HG02642 (cell line): Measurements from ENCODE around the gene ZNF664.
"Not testable (repeated sequence)": the region's sequence is repeated elsewhere in the genome, so short reads cannot be mapped to it uniquely, and the experiment has no call there.

Experiments used
- ATAC-seq: cut with Tn5 transposase; IDR thresholded peaks from one replicate; pipeline ENCODE4 v1.9.1; 2021; ENCODE audit warnings: mild to moderate bottlenecking; ENCODE audit not compliant: unreplicated experiment, poor library complexity

Gene ZNF664

DNA sequence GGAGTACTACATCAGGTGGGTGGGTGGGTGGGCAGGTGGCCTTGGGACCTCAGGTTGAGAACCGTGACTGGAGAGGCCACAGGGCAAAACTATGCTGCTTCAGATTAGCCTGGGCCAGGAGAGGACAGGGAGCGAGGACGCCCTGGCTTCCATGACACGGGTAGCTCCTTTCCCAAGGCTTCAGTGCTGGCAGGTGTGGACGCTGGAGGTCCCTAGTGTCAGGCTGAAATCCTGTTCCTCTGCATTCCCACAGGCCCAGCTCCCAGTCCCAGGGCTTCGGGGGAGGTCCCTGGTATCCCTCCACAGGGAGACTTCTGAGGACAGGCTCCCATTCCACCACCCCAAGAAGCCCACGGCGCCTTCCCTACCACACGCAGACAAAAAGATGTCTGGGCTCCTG, 32.0 kb upstream of the ZNF664 start:
- ATAC-seq: no peak

DNA sequence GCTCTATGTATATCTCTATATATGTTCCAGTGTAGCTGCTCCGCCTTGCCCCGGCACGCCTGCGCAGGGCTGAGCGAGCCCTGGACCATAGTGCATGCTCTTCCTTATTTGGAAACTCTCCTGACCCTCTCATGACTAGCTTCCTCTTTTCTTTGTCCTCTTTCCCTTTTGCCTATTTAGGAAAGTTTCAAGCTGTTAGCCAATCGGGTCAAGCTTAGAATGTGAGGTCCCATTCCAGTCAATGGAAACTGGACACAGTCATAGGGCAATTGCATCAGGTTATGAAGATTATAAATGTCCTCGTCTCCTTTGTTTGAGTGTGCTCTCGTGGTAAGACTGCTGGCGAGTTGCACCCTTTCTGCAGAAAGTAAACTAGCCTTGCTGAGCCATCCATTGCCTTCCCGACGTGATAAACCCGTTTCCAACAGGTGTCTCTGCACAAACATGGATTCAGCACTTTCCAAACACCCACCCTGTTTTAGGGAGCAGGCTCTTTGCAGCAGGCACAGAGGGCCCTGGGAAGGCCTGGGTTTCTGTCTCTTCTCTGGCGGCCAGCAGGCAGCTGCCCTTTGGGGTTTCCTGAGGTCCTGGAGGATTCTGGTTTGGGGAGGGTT, 31.3 kb upstream of the ZNF664 start:
- no peak for ATAC-seq

- ATAC-seq: no peak
These were observed 30.8 kb upstream of the ZNF664 start for GRCh38 chr12:123942238-123942653.

DNA sequence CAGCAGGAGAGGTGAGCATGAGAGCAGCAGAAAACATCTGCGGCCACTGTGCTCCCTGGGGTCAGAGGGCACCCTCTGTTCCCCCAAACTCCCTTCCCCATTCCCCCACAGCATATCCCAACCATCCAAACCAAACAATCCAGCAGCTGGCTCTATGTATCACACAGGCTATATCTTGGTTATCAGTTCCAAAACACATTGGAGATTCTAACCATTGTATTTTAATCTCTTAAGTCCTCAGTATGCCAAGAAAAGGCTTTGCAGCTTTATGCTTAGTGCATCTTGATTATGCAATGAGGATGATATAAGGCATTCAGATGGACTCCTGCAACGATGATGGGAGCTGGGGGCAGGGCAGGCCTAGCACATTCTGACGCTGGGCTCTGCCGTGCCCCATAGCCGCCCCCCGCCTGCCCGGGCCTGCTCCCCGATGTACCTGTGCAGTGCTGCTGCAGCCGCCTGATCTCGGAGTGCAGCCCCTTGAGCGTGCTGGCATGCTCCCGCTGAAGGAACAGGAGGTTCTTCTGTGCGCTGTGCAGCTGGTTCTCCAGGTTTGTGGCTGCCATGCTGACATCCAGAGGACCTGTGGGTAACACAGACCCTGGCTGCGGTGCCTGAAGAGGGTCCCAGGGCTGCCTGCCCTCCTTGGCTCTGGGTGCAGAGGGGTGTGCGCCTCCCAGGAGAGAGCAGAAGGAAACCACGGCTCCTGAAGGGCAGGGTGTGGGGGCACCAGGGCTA, 29.9 kb upstream of the ZNF664 start:
- ATAC-seq: no peak

- no peak for ATAC-seq
These were observed 29.2 kb upstream of the ZNF664 start for GRCh38 chr12:123943816-123944215.

DNA sequence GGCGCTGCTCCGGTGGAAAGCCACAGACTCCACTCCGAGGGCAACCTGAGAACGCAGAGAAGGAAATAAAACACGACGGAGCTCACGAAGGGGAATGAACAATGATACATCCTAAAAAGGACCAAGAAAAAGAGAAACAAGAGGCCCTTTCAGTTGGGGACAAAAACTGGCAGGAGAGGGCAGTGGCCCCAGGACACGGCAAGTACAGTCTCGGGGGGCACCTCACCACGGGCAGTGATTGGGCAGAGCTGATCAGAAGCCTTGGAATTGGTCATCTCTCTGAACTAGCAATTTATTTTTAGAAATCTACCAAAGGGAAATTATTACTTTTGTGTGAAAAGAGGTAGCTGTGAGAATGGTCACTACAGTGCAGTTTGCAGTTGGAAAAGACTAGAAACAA, 28.3 kb upstream of the ZNF664 start:
- ATAC-seq: no peak

DNA sequence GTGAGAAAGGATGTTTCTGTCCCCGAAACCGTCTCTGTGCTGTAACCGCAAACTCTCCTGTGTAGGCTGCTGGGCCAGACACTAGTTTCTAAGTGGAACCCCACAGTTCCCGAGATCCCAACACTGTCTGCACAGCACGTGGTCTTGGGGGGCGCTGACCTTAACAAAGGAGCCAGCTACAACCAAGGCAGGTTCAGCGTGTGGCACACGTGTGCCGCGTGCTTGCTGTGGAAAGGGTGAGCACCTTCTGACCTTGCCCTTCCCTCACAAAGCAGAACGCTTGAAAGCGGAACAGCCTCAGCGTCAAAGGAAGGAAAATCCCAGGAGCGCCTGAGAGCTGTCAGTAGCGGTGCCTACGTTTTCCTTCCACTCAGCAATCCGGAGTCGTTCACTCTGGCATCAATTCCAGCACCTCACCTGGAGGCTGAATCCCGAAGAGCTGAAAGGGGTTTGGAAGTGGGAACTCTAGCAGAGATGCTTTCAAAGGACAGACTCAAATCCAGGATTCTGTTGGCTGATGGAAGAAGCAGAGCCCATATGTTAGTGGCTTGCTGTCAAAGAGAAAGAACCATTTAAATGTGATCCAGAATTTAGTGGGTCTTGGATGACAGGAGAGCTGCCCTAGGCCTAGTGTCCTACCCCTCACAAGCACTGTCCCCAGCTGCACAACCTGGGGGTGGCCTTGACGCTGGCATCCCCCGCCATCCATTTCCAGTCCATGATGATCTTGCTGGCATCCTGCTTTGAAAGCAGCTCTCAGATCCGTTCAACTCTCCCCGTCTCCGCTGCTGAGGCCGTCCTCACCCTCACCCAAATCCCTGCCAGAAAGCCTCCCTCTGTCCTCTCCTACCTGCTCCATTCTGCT, 27.5 kb upstream of the ZNF664 start:
- ATAC-seq: no peak

DNA sequence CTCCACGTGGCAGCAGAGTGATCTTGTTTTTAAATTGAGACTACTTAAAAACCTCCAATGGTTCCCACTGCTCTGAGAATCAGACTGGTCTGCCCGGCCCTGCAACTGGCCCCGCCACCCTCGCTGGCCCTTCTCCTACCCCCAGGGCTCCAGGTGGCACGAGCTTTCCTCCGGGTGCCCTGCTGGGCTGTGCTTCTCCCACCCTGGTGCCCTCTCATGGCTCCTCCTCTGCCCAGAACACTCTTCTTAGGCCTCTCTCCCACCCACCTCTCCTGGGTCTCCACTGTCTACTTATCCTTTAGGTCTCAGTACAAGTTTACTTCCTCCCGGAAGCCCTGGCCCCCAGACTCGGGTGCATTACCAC, 26.9 kb upstream of the ZNF664 start:
- ATAC-seq: no peak

GRCh38 chr12:123946516-123947505, 26.2 kb upstream of the ZNF664 start:
- not testable (repeated sequence) for ATAC-seq

DNA sequence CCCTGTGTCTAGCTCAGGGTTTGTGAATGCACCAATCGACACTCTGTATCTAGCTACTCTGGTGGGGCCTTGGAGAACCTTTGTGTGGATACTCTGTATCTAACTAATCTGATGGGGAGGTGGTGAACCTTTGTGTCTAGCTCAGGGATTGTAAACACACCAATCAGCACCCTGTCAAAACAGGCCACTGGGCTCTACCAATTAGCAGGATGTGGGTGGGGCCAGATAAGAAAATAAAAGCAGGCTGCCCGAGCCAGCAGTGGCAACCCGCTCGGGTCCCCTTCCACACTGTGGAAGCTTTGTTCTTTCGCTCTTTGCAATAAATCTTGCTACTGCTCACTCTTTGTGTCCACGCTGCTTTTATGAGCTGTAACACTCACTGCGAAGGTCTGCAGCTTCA, 25.5 kb upstream of the ZNF664 start:
- not testable (repeated sequence) for ATAC-seq

GRCh38 chr12:123948401-123948795, 24.6 kb upstream of the ZNF664 start:
- no peak for ATAC-seq

- no peak for ATAC-seq
These were observed 23.9 kb upstream of the ZNF664 start for GRCh38 chr12:123948796-123949769.

DNA sequence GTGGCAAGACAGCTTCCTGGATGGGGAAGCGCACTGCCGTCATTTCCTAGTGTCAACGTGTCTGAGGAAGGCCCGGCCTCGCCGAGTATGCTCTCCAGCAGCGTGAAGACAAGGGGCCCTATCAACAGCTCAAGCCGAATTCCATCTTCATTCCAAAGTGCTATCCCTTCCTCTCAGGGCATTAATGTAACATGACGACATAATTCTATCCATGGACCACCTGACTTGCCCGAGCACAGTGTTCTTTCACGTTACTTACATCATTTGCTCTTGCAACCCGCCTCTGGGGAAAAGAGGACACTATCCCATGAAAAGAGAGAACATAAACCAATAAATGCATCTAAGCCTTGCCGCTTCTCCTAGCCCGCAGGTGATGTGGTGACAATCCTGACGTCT, 23.2 kb upstream of the ZNF664 start:
- no peak for ATAC-seq

DNA sequence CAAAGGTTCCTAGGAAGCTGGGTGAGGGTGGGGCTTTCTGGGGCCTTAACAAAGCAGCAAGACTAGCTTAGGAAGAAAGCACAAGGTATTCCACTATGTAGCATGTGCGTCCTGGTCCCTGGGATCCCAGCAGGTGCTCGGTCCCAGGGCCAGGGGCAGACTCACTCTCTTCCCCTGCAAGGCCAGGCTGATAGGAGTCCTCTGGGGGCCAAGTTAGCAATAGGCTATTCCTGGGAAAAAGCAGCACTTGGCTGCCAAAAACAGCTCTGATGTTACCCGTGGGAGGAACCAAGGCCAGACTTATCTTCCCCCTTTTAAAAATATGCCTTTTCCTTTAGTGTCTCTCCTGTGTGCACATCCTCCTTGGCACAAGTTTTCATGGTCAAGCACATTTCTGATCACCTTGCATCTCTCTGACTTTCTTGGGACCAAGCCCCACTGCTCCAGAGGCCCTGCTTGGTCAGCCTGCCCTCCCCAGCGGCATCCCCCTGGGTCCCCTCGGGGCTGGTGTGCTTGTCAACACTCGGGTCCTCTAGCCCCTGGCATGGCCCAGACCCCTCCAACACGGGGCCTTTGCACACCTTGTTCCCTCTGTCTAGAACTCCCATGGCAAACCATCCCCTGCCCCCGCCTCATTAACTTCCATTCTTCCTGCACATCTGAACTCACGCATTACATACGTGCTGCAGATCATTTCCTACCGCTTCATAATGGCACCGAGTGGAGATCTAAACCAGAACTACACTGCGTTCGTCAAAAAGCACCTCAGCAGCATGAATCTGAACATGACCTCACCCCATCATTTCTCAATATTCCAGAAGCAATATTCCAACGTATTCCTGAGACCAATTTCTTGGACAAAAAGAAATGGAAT, 22.3 kb upstream of the ZNF664 start:
- no peak for ATAC-seq

DNA sequence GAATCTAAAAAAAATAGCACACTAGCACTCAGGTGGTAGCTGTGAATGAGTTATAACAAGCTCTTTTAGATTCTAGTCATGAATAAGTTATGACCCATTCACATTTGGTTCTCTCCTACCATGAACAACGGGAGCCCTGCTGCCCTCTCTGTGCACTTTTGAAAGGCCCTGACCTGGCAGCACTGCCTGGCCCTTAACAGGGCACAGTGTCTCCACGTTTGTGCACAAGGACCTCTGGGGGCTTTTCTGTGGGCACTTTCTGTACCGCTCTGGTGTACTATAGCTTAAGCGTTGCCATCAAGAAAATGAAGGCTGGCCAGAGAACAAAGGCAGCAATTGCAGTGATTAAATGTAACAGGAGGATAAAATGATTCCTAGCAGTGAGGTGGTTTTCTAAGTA, 21.5 kb upstream of the ZNF664 start:
- ATAC-seq: no peak

GRCh38 chr12:123952037-123952436, 21.0 kb upstream of the ZNF664 start:
- no peak for ATAC-seq

DNA sequence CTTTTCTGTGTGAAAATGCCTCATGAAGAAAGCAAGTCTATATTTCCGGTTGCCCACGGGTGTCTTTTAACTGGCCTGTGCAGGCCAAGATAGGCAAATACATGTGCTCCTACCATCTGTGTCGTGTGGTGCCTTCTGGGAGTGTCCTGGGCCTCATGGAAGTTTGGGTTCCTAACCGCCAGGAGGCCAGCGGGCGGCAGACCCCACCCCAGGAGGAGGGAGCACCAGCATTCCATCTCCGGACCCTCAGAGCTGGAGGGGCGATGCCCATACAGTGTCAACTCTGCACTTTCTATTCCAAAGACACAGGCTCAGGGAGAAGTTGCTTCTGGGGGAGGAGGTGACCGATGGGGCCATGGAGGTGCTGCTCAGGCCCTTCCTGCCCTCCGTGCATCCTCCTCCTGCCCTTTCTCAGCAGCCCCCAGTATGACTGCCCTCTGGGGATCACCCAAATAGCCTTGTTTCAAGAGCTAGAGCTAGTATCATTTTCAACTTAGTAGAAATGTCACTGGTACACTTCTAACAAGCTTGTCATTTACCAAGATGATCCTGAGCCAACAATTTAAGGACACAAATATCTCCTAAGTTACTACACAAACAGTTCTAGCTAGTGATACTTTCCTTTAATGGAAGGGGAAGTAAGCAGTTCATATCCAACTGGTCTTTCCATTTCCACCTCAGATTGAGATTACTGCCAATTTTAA, 18.2 kb upstream of the ZNF664 start:
- ATAC-seq: no peak
